Measurements from ENCODE around the gene TAF7.

The TAF7 gene

DNA sequence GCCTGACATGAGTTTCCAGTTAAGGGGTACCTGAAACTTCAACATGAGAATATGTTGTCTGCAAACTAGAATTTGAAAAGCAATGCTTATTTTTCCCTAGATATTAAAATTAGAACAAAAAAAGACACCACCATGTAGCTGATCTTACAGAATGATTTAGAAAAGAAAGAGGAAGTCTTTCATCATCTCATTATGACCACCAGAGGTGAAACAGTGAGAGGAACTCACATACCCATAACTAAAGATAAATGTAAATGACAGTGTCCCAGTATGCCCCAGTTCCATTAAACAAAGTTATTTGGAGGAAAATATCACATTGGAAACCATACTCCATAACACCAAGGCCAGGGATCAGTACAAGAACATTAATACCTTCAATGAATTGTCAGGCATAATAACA lies 6.9 kb downstream of the TAF7 start:
- no peak for DNase-seq (ENCODE audit: low read depth)
- TF ChIP-seq CTCF (conservative IDR thresholded peaks at IDR 0.05; ENCODE audit: low read depth, low read length): no peak
- H3K4me3 ChIP-seq (ENCODE audit: low read depth, low read length): no peak overlapping the region

- DNase-seq (ENCODE audit: low read depth): no peak
- no peak for TF ChIP-seq CTCF (conservative IDR thresholded peaks at IDR 0.05; ENCODE audit: low read depth, low read length)
- H3K4me3 ChIP-seq (ENCODE audit: low read depth, low read length): no peak overlapping the region
These were observed 14.0 kb downstream of the TAF7 start for GRCh38 chr5:141306630-141307029.

DNA sequence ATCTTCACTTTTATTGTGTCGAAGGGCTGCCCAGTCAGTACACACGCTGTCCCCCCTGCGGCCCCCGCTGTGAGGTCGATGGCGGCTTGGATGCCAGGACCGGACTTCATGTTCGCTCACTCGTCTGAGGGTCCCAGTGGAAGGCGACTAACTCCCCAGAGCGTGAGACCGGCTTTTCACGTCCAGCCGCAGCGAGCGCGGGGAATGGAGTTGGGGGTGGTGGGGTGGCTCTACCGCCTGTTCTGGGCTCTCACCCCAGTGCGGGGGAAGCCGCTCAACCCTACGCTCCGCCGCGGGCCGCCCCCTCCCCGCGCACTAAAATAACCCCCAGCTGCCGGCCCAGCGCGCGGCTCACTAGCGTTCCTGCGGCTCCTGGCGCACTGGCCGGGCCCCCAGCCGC lies 16.8 kb downstream of the TAF7 start, which contains the start of gene SLC25A2:
Gene SLC25A2 (minus strand): TSS at position 294 of the 400 bp plus-strand sequence. CDS start 184 bp downstream, at position 110.
- no peak for TF ChIP-seq CTCF (conservative IDR thresholded peaks at IDR 0.05; ENCODE audit: low read depth, low read length)
- no peak for DNase-seq (ENCODE audit: low read depth)
- H3K4me3 ChIP-seq (ENCODE audit: low read depth, low read length): no peak within 1 kb of the TSS

DNA sequence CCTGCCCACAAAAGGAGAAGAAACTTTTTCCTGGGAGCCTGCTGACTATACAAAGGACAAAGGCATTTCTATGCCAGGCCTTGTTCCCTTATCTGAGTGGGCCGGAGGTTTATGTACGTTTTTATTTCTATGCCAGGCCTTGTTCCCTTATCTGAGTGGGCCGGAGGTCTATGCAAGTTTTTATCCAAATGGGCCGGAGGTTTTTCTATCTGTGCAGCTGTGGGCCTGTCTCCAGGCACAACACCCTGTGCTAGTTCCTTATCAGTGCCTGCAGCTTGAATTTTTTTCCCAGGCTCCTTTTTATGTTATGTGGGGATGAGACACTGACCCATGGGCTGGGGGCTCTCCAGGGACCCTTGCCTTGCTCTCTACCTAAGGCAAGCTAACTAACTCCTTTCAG lies 22.2 kb downstream of the TAF7 start:
- TF ChIP-seq CTCF (conservative IDR thresholded peaks at IDR 0.05; ENCODE audit: low read depth, low read length): no peak

GRCh38 chr5:141272906-141273305 lies 47.7 kb downstream of the TAF7 start:
- no peak for DNase-seq (ENCODE audit: low read depth)
- no peak for TF ChIP-seq CTCF (conservative IDR thresholded peaks at IDR 0.05; ENCODE audit: low read depth, low read length)
- H3K4me3 ChIP-seq (ENCODE audit: low read depth, low read length): no peak overlapping the region

More for the DNA sequence above, 22.2 kb downstream of the TAF7 start:
- no peak for DNase-seq (ENCODE audit: low read depth)
- no peak overlapping the region for H3K4me3 ChIP-seq (ENCODE audit: low read depth, low read length)

GRCh38 chr5:141269195-141269594 lies 51.4 kb downstream of the TAF7 start:
- DNase-seq (ENCODE audit: low read depth): no peak
- no peak overlapping the region for H3K4me3 ChIP-seq (ENCODE audit: low read depth, low read length)
- no peak for TF ChIP-seq CTCF (conservative IDR thresholded peaks at IDR 0.05; ENCODE audit: low read depth, low read length)

All from choroid plexus epithelial cell (primary cell).